Measurements from ENCODE around the gene SLC7A6OS. TPM values are rescaled to one million over a fixed set of nuclear protein-coding genes. Genes with fewer than 3 reads are reported as not detected.

The SLC7A6OS gene
- total RNA-seq, 1 experiment from 2014 or later = 16.4 TPM

GRCh38 chr16:68328860-68329390 lies 18.2 kb upstream of the SLC7A6OS start (continued):
- TF ChIP-seq CTCF (IDR thresholded peaks at IDR 0.05 in 2 of 3, conservative IDR thresholded peaks at IDR 0.05 in 1 of 3; ENCODE audit: borderline replicate concordance in 1 of 3, insufficient read depth in 1 of 3, low read depth in 2 of 3, low read length in 2 of 3) = no peak; a peak in 1 of 6 replicates
- no peak for TF ChIP-seq SIN3A (IDR thresholded peaks at IDR 0.05; ENCODE audit: low read depth)
- TF ChIP-seq JUND (IDR thresholded peaks at IDR 0.05) = no peak
- TF ChIP-seq FOSL1 (IDR thresholded peaks at IDR 0.05; ENCODE audit: low read depth) = no peak
- TF ChIP-seq ATF3 (IDR thresholded peaks at IDR 0.05) = no peak
- TF ChIP-seq YY1 (IDR thresholded peaks at IDR 0.05; ENCODE audit: extremely low read depth, insufficient replicate concordance, low read depth, low read length) = no peak
- no peak for TF ChIP-seq MAX (IDR thresholded peaks at IDR 0.05)
- no peak for TF ChIP-seq ELF1 (IDR thresholded peaks at IDR 0.05; ENCODE audit: borderline replicate concordance, low read depth)
- no peak for TF ChIP-seq EGR1 (IDR thresholded peaks at IDR 0.05; ENCODE audit: low read depth)
- no peak for TF ChIP-seq POLR2AphosphoS5 (IDR thresholded peaks at IDR 0.05; ENCODE audit: low read depth, low read length)
- TF ChIP-seq CBX3 (IDR thresholded peaks at IDR 0.05; ENCODE audit: low read depth) = no peak

- no peaks in the 10 kb centered on the region for H3K9me2 ChIP-seq (ENCODE audit: insufficient read depth)
- peaks cover 5 to 10% of the 10 kb centered on the region in 2 experiments; a peak in 3 of 4 replicates for H3K36me3 ChIP-seq (ENCODE audit: control insufficient read depth in 1 of 2, insufficient read depth in 2 of 2, low read length in 2 of 2)
- ATAC-seq (peak; percentile 98), DNase-seq (ENCODE audit: low read depth, low spot score) (peak; percentile 72)
- no peak overlapping the region for H3K4me3 ChIP-seq (replicated peaks in 1 of 2; ENCODE audit: low read depth in 1 of 2, low read length in 2 of 2)
- TF ChIP-seq MAX (IDR thresholded peaks at IDR 0.05) (no peak), CTCF (IDR thresholded peaks at IDR 0.05 in 2 of 3, conservative IDR thresholded peaks at IDR 0.05 in 1 of 3; ENCODE audit: borderline replicate concordance in 1 of 3, insufficient read depth in 1 of 3, low read depth in 2 of 3, low read length in 2 of 3) (peak; percentile 92 to 94 (median 94)), RAD21 (IDR thresholded peaks at IDR 0.05; ENCODE audit: low read depth) (peak; percentile 96)
- H3K27ac ChIP-seq (ENCODE audit: low read depth, low read length) = no peak overlapping the region
- H3K4me2 ChIP-seq (ENCODE audit: low read length) = no peak overlapping the region
- no peaks in the 10 kb centered on the region for H4K20me1 ChIP-seq (ENCODE audit: insufficient read depth)
- POLR2A ChIA-PET = interaction anchor here (0.9 to 1.2 kb wide), 3 partner anchors 9 to 64 kb away, joined by 3 read pairs; partner anchors contain the start of gene SLC7A6
- H3K4me1 ChIP-seq (ENCODE audit: control insufficient read depth in 1 of 2, insufficient read depth in 2 of 2, low read length in 2 of 2) = peaks cover 6 to 7% of the 10 kb centered on the region in 2 experiments; a peak in 3 of 4 replicates
- intact Hi-C loops (cut with micrococcal nuclease) = loop anchor here (1.0 kb wide), 2 partner anchors 67 to 88 kb away; no protein-coding TSS in a partner anchor
- H3K9me3 ChIP-seq (ENCODE audit: control insufficient read depth in 1 of 2, insufficient read depth in 1 of 2, low read depth in 1 of 2, low read length in 2 of 2) = no peaks in the 10 kb centered on the region
- H2AFZ ChIP-seq (ENCODE audit: low read depth, low read length, poor library complexity, severe bottlenecking) = no peak overlapping the region
- CTCF ChIA-PET = interaction anchor here (4.4 kb wide), 1 partner anchor 66 kb away, joined by 54 read pairs; the partner anchor contains the start of gene SLC7A6
- RAD21 ChIA-PET (ENCODE audit: low non-redundant PET in 1 of 2, low total read pairs in 2 of 2, uncharacterized antibody in 2 of 2, unreplicated experiment in 2 of 2) = interaction anchor here (0.7 to 1.3 kb wide), 2 partner anchors 64 to 67 kb away, joined by 3 to 4 read pairs; partner anchors contain the start of gene SLC7A6 (in 1 of the 2)
- H3K27me3 ChIP-seq (ENCODE audit: insufficient read depth, low read length) = no peaks in the 10 kb centered on the region
- H3K79me2 ChIP-seq (ENCODE audit: insufficient read depth, low read length) = no peaks in the 10 kb centered on the region
- no peak overlapping the region for H3K9ac ChIP-seq (ENCODE audit: low read length)
- BruUV-seq (replicated peaks) = no TSS peak
Observed at GRCh38 chr16:68328151-68328859, 17.6 kb upstream of the SLC7A6OS start.
